Measurements from ENCODE around the gene COPS3. TPM values are rescaled to one million over a fixed set of nuclear protein-coding genes. Genes with fewer than 3 reads are reported as not detected.

Gene COPS3
- total RNA-seq, 1 donor from 2014 or later = 89.4 TPM

DNA sequence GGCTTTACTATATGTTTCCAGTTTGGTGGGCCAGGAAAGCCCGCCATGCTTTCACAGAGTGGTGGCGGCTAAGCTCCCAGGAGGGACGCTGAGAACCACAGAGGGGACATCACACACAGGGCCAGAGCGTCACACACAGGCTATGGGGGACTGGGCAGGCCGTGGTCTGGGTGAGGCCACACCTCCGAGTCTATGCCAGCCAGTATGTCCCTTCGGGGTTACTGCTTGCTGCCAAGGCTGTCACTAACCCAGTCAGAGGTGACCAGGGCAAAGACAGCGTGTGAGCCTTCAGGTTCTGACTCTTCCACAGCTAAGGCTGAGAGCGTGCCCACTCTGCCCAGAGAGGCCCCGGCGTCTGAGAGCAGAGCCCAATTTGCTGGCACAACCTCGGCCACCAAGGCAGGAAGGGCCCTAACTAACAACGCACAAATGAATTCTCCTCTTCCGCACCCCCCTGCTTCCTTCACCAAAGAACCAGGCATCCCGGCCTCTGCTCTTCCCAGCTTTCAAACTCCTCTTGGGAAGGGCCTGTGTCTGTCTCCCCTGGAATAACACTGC is 77.8 kb downstream of the COPS3 start:
- peak; percentile 52 for DNase-seq
- intact Hi-C loops (cut with micrococcal nuclease) = no loop called here

DNA sequence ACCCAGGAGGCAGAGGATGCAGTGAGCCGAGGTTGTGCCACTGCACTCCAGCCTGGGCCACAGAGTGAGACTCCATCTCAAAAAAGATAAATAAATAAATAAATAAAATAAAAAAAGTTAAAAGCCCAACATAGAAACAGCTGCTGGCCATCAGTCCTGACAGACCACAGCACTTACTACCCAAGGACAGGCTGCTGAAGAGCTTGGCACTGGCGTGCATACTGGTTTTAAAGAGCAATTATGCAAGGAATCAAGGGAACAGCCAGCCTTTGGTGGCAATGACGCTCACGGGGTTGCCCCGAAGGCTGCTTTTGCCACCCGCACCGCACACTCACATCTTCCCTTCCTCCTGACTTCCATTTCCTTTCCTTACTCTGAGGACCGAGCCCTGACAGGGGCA is 79.1 kb downstream of the COPS3 start:
- ATAC-seq = peak; percentile 51
- intact Hi-C loops (cut with micrococcal nuclease) = no loop called here
- peak; percentile 67 for DNase-seq

More for the DNA sequence above, 77.8 kb downstream of the COPS3 start:
- peak; percentile 40 for ATAC-seq

DNA sequence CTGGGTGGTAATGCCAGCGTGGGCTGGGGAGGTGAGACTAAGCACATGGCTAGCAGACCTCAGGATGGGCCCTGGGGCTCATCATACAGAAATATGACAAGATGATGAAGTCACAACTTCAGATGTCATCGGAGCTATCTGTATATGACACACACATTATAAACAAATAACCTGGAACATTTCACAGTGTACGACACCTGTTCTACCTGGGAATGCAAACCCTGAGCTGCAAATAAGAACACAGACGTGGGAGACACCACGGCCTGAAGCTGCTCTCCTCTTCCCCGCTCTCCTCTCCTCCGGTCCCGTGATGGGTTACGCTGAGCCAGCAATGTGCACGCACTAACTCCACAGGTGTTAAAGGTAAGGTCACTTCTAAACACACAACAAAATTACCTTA is 79.8 kb downstream of the COPS3 start:
- ATAC-seq (no peak), DNase-seq (no peak)
- intact Hi-C loops (cut with micrococcal nuclease) = no loop called here

DNA sequence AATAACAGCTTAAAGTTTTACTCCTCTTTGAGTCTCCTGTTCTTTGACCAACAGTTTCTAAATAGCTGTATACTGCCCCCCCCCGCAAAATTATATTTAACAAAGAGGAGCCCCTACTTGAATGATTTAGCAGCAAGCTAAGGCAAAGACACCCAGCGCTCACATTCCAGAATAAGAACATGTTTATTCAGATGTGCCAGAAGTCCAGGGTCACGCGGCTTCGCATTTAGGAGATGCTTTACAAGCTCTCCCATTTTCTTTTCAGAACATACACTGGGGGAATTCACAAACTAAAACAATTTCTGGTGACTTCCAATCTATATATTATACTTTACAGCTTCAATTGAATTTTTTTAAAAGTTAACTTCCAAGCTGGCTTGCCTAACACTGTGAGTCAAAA is 80.2 kb downstream of the COPS3 start:
- DNase-seq = no peak
- ATAC-seq = no peak
- intact Hi-C loops (cut with micrococcal nuclease) = no loop called here

DNA sequence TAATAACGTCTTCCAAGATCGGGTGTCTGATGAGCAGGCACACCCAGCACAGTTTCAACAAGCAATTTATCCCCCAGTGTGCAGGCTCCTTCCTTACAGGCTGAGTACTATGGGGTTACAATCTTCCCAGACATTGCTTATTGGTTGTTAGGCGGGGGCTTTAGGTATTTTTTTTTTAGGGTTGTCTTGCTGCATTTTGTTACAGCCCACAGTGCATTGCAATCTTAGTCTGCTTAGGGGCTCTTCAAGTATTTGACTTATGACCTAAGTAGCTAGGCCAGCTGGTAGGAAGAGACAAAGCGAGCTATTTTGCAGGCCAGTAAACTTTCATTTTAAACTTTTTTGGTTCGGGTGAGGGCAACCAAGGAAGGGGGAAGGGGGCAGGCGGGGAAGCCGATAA is 80.7 kb downstream of the COPS3 start:
- ATAC-seq (no peak), DNase-seq (no peak)
- intact Hi-C loops (cut with micrococcal nuclease) = no loop called here

DNA sequence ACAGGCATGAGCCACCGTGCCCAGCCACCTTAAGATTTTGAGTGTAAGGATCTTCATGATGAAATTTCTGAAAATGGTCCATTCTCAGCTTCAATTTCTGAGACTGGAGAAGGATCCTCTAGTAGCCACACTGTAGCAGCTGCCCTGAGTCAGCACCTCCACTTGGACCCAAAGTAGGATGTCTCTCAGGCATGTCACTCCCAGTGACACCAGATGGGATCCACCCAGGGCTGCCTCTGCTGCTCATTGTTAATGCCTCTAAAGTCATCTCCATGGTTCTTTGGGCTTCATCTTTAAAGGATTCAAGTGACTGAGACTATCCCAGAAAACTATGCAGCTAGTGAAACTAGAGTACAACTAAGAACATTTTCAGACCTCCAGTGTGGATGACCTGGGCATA is 82.8 kb downstream of the COPS3 start:
- no peak for DNase-seq
- ATAC-seq = no peak
- intact Hi-C loops (cut with micrococcal nuclease) = no loop called here

DNA sequence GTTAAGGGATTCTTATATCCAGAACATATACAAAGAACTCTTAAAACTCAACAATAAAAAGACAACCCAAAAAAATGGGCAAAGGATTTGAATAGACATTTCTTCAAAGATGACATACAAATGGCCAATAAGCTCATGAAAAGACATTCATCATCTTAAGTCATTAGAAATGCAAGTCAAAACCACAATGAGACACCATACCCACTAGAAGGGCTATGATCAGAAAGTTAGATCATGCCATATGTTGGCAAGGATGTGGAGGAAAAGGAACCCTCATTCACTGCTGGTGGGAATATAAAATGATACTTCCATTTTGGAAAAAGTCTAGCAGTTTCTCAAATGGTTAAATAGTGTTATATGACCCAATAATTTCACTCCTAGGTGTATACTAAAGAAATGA is 84.3 kb downstream of the COPS3 start:
- ATAC-seq (no peak), DNase-seq (no peak)
- intact Hi-C loops (cut with micrococcal nuclease) = no loop called here

Other genes starting within 250 kb of the COPS3 start
- 335 TPM for gene MPRIP, start 238.8 kb downstream of the COPS3 start, total RNA-seq
- gene PLD6, start 74.9 kb downstream of the COPS3 start, total RNA-seq = 11.5 TPM
- 63.3 TPM for gene FLCN, start 44.1 kb downstream of the COPS3 start, total RNA-seq
- gene NT5M, start 22.1 kb upstream of the COPS3 start, total RNA-seq = 8.6 TPM
- gene MED9, start 195.8 kb upstream of the COPS3 start, total RNA-seq = 42.0 TPM
- gene RASD1, start 215.1 kb upstream of the COPS3 start, total RNA-seq = 50.8 TPM